ENCODE data around the gene PRKACA.
A peak's percentile ranks its signal among the peaks of the same experiment; 100 is the strongest.

The PRKACA gene

GRCh38 chr19:14139944-14140343 lies 22.4 kb upstream of the PRKACA start:
- Histone ChIP-seq H4K12ac (ENCODE audit: low read depth, low read length) (no peak overlapping the region), H2AFZ (ENCODE audit: insufficient read depth, low read length, poor library complexity) (no peak overlapping the region), H3K4me3 (ENCODE audit: low read depth, low read length) (no peak overlapping the region), H2AK5ac (ENCODE audit: low read length) (no peak overlapping the region), H3K36me3 (ENCODE audit: control insufficient read depth in 1 of 2, insufficient read depth in 2 of 2, low read length in 2 of 2) (no peaks in the 10 kb centered on the region), H3K18ac (ENCODE audit: low read length) (no peak overlapping the region), H3K9ac (ENCODE audit: low read length) (no peak overlapping the region), H3K79me1 (ENCODE audit: low read length) (peaks cover 7% of the 10 kb centered on the region), H3K4me1 (ENCODE audit: control insufficient read depth in 1 of 2, insufficient read depth in 2 of 2, low read length in 2 of 2) (peaks cover 7 to 21% of the 10 kb centered on the region in 2 experiments), H3K14ac (ENCODE audit: low read length) (no peak overlapping the region), H4K8ac (ENCODE audit: low read depth, low read length) (no peak overlapping the region), H3K27me3 (ENCODE audit: insufficient read depth, low read length) (no peaks in the 10 kb centered on the region), H4K91ac (ENCODE audit: low read depth, low read length) (no peak overlapping the region), H2BK12ac (ENCODE audit: low read length) (no peak overlapping the region), H3K4me2 (ENCODE audit: low read length) (no peak overlapping the region), H3K4ac (ENCODE audit: low read depth, low read length) (no peak overlapping the region), H3K27ac (ENCODE audit: low read depth, low read length) (no peak overlapping the region), H2BK5ac (ENCODE audit: low read depth, low read length, poor library complexity) (no peak overlapping the region), H3K79me2 (ENCODE audit: control insufficient read depth, insufficient read depth, low read length, poor library complexity) (peaks cover 6% of the 10 kb centered on the region), H3K23ac (ENCODE audit: low read length) (no peak overlapping the region), H2BK120ac (ENCODE audit: insufficient read depth, low read length, poor library complexity) (no peak overlapping the region), H3K9me3 (ENCODE audit: insufficient read depth, low read depth, low read length) (no peaks in the 10 kb centered on the region)
- peak; percentile 89 to 95 for DNase-seq
- WGBS (ENCODE audit: extremely low coverage, insufficient coverage, insufficient read length): no CpG with 5 or more reads among the region's 9 CpGs

GRCh38 chr19:14138576-14139265 lies 21.2 kb upstream of the PRKACA start:
- no peak overlapping the region for H2BK5ac ChIP-seq (ENCODE audit: low read depth, low read length, poor library complexity)
- no peaks in the 10 kb centered on the region for H3K27me3 ChIP-seq (ENCODE audit: insufficient read depth, low read length)
- H3K14ac ChIP-seq (ENCODE audit: low read length): no peak overlapping the region
- WGBS (ENCODE audit: extremely low coverage, insufficient coverage, insufficient read length): no CpG with 5 or more reads among the region's 9 CpGs
- no peak overlapping the region for H4K8ac ChIP-seq (ENCODE audit: low read depth, low read length)
- no peak overlapping the region for H3K18ac ChIP-seq (ENCODE audit: low read length)
- H3K79me1 ChIP-seq (ENCODE audit: low read length): peaks cover 7% of the 10 kb centered on the region
- H2AFZ ChIP-seq (ENCODE audit: insufficient read depth, low read length, poor library complexity): no peak overlapping the region
- H3K36me3 ChIP-seq (ENCODE audit: control insufficient read depth in 1 of 2, insufficient read depth in 2 of 2, low read length in 2 of 2): no peaks in the 10 kb centered on the region
- H3K27ac ChIP-seq (ENCODE audit: low read depth, low read length): no peak overlapping the region
- DNase-seq: peak; percentile 24 to 50
- H2BK12ac ChIP-seq (ENCODE audit: low read length): no peak overlapping the region
- H3K4me1 ChIP-seq (ENCODE audit: control insufficient read depth in 1 of 2, insufficient read depth in 2 of 2, low read length in 2 of 2): peaks cover 7 to 21% of the 10 kb centered on the region in 2 experiments
- H2AK5ac ChIP-seq (ENCODE audit: low read length): no peak overlapping the region
- H3K9ac ChIP-seq (ENCODE audit: low read length): no peak overlapping the region
- no peak overlapping the region for H4K12ac ChIP-seq (ENCODE audit: low read depth, low read length)
- H3K9me3 ChIP-seq (ENCODE audit: insufficient read depth, low read depth, low read length): no peaks in the 10 kb centered on the region
- peaks cover 6% of the 10 kb centered on the region for H3K79me2 ChIP-seq (ENCODE audit: control insufficient read depth, insufficient read depth, low read length, poor library complexity)
- no peak overlapping the region for H3K4ac ChIP-seq (ENCODE audit: low read depth, low read length)
- H3K4me3 ChIP-seq (ENCODE audit: low read depth, low read length): no peak overlapping the region
- H2BK120ac ChIP-seq (ENCODE audit: insufficient read depth, low read length, poor library complexity): no peak overlapping the region
- no peak overlapping the region for H3K23ac ChIP-seq (ENCODE audit: low read length)
- H4K91ac ChIP-seq (ENCODE audit: low read depth, low read length): no peak overlapping the region
- H3K4me2 ChIP-seq (ENCODE audit: low read length): no peak overlapping the region

GRCh38 chr19:14136509-14137281 lies 19.1 kb upstream of the PRKACA start, which contains the start of gene ASF1B:
ASF1B (minus strand) TSS chr19:14136589; CDS start chr19:14136456, 133 bp downstream.
- Histone ChIP-seq H2BK5ac (ENCODE audit: low read depth, low read length, poor library complexity) (peak within 1 kb of the TSS; percentile 50), H3K27me3 (ENCODE audit: insufficient read depth, low read length) (no peaks in the 10 kb centered on the region), H2BK120ac (ENCODE audit: insufficient read depth, low read length, poor library complexity) (peak within 1 kb of the TSS; percentile 88), H2AFZ (ENCODE audit: insufficient read depth, low read length, poor library complexity) (peak within 1 kb of the TSS; percentile 93), H3K36me3 (ENCODE audit: control insufficient read depth in 1 of 2, insufficient read depth in 2 of 2, low read length in 2 of 2) (no peaks in the 10 kb centered on the region), H3K27ac (ENCODE audit: low read depth, low read length) (peak within 1 kb of the TSS; percentile 78), H3K9ac (ENCODE audit: low read length) (peak within 1 kb of the TSS; percentile 73), H3K9me3 (ENCODE audit: insufficient read depth, low read depth, low read length) (no peaks in the 10 kb centered on the region), H2AK5ac (ENCODE audit: low read length) (peak within 1 kb of the TSS; percentile 93), H3K4me3 (ENCODE audit: low read depth, low read length) (peak within 1 kb of the TSS; percentile 93), H3K79me2 (ENCODE audit: control insufficient read depth, insufficient read depth, low read length, poor library complexity) (peaks cover 6% of the 10 kb centered on the region), H3K18ac (ENCODE audit: low read length) (peak within 1 kb of the TSS; percentile 98), H4K91ac (ENCODE audit: low read depth, low read length) (peak within 1 kb of the TSS; percentile 78), H2BK12ac (ENCODE audit: low read length) (no peak within 1 kb of the TSS), H3K4ac (ENCODE audit: low read depth, low read length) (peak within 1 kb of the TSS; percentile 64), H4K8ac (ENCODE audit: low read depth, low read length) (peak within 1 kb of the TSS; percentile 79), H4K12ac (ENCODE audit: low read depth, low read length) (peak within 1 kb of the TSS; percentile 65), H3K4me1 (ENCODE audit: control insufficient read depth in 1 of 2, insufficient read depth in 2 of 2, low read length in 2 of 2) (peaks cover 7 to 21% of the 10 kb centered on the region in 2 experiments), H3K79me1 (ENCODE audit: low read length) (peaks cover 7% of the 10 kb centered on the region), H3K14ac (ENCODE audit: low read length) (peak within 1 kb of the TSS; percentile 87), H3K23ac (ENCODE audit: low read length) (no peak within 1 kb of the TSS), H3K4me2 (ENCODE audit: low read length) (peak within 1 kb of the TSS; percentile 93)
- peak; percentile 100 for DNase-seq
- no CpG with 5 or more reads among the region's 78 CpGs for WGBS (ENCODE audit: extremely low coverage, insufficient coverage, insufficient read length)

GRCh38 chr19:14135985-14136508 lies 18.5 kb upstream of the PRKACA start:
- H3K18ac ChIP-seq (ENCODE audit: low read length): peak overlapping the region; percentile 98
- H3K4me3 ChIP-seq (ENCODE audit: low read depth, low read length): peak overlapping the region; percentile 93
- peaks cover 6% of the 10 kb centered on the region for H3K79me2 ChIP-seq (ENCODE audit: control insufficient read depth, insufficient read depth, low read length, poor library complexity)
- H2AK5ac ChIP-seq (ENCODE audit: low read length): peak overlapping the region; percentile 93
- peaks cover 7 to 21% of the 10 kb centered on the region in 2 experiments for H3K4me1 ChIP-seq (ENCODE audit: control insufficient read depth in 1 of 2, insufficient read depth in 2 of 2, low read length in 2 of 2)
- peak overlapping the region; percentile 54 for H3K4ac ChIP-seq (ENCODE audit: low read depth, low read length)
- peak overlapping the region; percentile 93 for H2AFZ ChIP-seq (ENCODE audit: insufficient read depth, low read length, poor library complexity)
- peak overlapping the region; percentile 87 for H3K14ac ChIP-seq (ENCODE audit: low read length)
- no peak overlapping the region for H3K23ac ChIP-seq (ENCODE audit: low read length)
- peak overlapping the region; percentile 2 for H3K27ac ChIP-seq (ENCODE audit: low read depth, low read length)
- DNase-seq: no peak
- peak overlapping the region; percentile 78 for H4K91ac ChIP-seq (ENCODE audit: low read depth, low read length)
- no peaks in the 10 kb centered on the region for H3K36me3 ChIP-seq (ENCODE audit: control insufficient read depth in 1 of 2, insufficient read depth in 2 of 2, low read length in 2 of 2)
- peak overlapping the region; percentile 79 for H4K8ac ChIP-seq (ENCODE audit: low read depth, low read length)
- peaks cover 7% of the 10 kb centered on the region for H3K79me1 ChIP-seq (ENCODE audit: low read length)
- peak overlapping the region; percentile 73 for H3K9ac ChIP-seq (ENCODE audit: low read length)
- H3K27me3 ChIP-seq (ENCODE audit: insufficient read depth, low read length): no peaks in the 10 kb centered on the region
- no peak overlapping the region for H2BK12ac ChIP-seq (ENCODE audit: low read length)
- H3K4me2 ChIP-seq (ENCODE audit: low read length): peak overlapping the region; percentile 93
- no peaks in the 10 kb centered on the region for H3K9me3 ChIP-seq (ENCODE audit: insufficient read depth, low read depth, low read length)
- H2BK5ac ChIP-seq (ENCODE audit: low read depth, low read length, poor library complexity): peak overlapping the region; percentile 29
- no CpG with 5 or more reads among the region's 38 CpGs for WGBS (ENCODE audit: extremely low coverage, insufficient coverage, insufficient read length)
- peak overlapping the region; percentile 65 for H4K12ac ChIP-seq (ENCODE audit: low read depth, low read length)
- peak overlapping the region; percentile 88 for H2BK120ac ChIP-seq (ENCODE audit: insufficient read depth, low read length, poor library complexity)

Measured in trophoblast cell (in vitro differentiated cells and primary cell).